Skin epidermis (tissue), 12 donors: Measurements from ENCODE around the gene ATP2C2.

Experiments used
- H3K27ac ChIP-seq, 21 experiments: fragments of 200-600 bp; sonication (generic) in 11 of 21; one replicate each; pipeline ENCODE4 v1.5.0; 2020; ENCODE audit warnings: mild to moderate bottlenecking in 3 of 21, inconsistent platforms in 2 of 21, moderate library complexity in 2 of 21
- H3K4me3 ChIP-seq, 7 experiments: fragments of 200-600 bp; sonication (generic) in 2 of 7; one replicate each; pipeline ENCODE4 v1.5.0; 2020; ENCODE audit warnings: inconsistent platforms in 2 of 7, mild to moderate bottlenecking in 2 of 7, moderate library complexity in 1 of 7

The ATP2C2 gene, protein sequence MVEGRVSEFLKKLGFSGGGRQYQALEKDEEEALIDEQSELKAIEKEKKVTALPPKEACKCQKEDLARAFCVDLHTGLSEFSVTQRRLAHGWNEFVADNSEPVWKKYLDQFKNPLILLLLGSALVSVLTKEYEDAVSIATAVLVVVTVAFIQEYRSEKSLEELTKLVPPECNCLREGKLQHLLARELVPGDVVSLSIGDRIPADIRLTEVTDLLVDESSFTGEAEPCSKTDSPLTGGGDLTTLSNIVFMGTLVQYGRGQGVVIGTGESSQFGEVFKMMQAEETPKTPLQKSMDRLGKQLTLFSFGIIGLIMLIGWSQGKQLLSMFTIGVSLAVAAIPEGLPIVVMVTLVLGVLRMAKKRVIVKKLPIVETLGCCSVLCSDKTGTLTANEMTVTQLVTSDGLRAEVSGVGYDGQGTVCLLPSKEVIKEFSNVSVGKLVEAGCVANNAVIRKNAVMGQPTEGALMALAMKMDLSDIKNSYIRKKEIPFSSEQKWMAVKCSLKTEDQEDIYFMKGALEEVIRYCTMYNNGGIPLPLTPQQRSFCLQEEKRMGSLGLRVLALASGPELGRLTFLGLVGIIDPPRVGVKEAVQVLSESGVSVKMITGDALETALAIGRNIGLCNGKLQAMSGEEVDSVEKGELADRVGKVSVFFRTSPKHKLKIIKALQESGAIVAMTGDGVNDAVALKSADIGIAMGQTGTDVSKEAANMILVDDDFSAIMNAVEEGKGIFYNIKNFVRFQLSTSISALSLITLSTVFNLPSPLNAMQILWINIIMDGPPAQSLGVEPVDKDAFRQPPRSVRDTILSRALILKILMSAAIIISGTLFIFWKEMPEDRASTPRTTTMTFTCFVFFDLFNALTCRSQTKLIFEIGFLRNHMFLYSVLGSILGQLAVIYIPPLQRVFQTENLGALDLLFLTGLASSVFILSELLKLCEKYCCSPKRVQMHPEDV

DNA sequence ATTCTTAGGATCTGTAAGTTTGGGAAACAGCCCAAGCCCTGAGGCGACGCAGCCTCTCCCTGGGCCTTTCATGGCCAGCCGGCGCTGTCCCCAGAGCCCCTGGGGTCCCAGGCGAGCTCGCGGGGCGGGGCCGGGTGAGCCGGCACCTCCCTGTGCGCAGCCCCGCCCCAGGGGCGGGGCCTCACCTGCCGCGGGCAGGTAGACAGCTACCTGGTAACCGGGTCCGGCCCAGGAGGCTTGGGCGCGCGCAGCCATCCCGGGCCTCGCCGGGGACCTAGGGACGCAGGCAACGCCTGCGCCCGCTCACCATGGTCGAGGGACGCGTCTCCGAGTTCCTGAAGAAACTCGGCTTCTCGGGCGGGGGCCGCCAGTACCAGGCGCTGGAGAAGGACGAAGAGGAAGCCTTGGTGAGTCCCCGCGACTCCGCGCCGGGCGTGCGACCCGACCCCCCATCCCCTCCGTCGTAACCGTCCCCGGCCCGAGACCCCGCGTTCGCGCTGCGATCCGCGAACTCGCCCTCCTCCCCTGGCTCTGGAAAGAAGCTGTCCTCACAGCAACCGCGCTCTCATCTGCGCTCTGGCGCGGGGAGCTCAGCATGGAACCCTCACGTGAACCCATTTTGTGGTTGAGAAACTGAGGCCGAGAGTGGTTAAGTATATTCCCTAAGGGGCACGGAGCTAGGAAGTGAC, at the start of gene ATP2C2:
Gene ATP2C2 (plus strand): TSS at position 231 of the 689 bp plus-strand sequence. CDS start 78 bp downstream, at position 309.
- H3K27ac ChIP-seq: peak within 1 kb of the TSS in 8 of 21 experiments; percentile 1 to 70 (median 43)
- peak within 1 kb of the TSS; percentile 23 to 51 (median 38) for H3K4me3 ChIP-seq

GRCh38 chr16:84319146-84319760, 49.1 kb upstream of the ATP2C2 start:
- no peak overlapping the region for H3K4me3 ChIP-seq
- H3K27ac ChIP-seq: no peak overlapping the region

DNA sequence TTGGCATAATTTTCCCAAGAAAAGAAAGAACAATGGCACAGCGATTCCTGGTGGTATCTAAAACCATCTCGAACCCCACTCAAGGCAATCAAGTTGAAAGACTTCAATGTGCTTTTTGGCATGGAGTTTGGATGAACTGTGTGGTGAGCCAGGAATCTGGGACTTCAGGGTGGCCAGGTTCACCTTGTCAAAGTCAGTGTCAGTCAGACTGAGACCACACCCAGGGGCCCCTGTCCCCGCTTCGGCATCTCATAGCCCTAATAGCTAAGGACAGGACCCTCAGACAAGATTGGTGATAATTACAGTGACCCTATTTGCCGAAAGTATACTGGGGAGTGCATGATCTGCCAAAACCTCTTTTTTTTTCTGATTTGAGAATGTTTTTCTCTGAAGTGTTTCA, 47.8 kb upstream of the ATP2C2 start:
- H3K4me3 ChIP-seq: no peak overlapping the region
- no peak overlapping the region for H3K27ac ChIP-seq

GRCh38 chr16:84321932-84322331, 46.4 kb upstream of the ATP2C2 start:
- Histone ChIP-seq H3K27ac (no peak overlapping the region), H3K4me3 (no peak overlapping the region)

GRCh38 chr16:84322749-84323148, 45.6 kb upstream of the ATP2C2 start:
- Histone ChIP-seq H3K27ac (no peak overlapping the region), H3K4me3 (no peak overlapping the region)

GRCh38 chr16:84323606-84324005, 44.7 kb upstream of the ATP2C2 start:
- no peak overlapping the region for H3K4me3 ChIP-seq
- H3K27ac ChIP-seq: no peak overlapping the region

DNA sequence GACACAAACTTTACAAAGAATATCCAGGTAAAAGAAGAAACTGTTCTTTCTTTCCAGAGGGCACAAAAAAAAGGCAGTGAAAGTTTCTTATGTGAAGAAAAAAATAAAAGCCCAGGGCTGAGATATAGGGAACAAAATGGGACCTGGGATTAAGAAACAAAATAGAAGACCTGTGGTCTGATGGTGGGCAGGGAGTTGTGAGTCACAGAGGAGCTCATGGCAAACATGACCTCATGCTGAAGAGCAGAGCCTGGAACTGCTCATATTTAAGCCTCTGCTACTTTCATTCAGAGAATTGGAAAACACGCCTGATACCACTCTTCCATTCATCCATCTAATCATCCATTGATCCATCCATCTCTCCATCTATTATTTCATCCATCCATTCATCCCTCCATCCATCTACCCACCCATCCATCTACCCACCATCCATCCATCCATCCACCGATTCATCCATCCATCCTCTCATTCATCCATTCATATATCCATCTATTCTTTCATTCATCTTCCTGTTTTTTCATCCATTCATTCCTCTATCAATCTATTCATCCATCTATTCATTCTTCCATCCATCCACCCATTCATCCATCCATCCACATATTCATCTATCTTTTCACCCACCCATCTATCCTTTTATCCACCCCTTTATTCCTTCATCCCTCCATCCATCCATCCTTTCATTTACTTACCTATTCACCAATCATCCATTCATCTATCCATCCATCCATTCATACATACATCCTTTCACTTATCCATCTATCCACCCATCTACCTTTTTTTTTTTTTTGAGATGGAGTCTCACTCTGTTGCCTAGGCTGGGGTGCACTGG, 43.7 kb upstream of the ATP2C2 start:
- Histone ChIP-seq H3K27ac (no peak overlapping the region), H3K4me3 (no peak overlapping the region)

GRCh38 chr16:84326545-84326944, 41.8 kb upstream of the ATP2C2 start:
- Histone ChIP-seq H3K27ac (no peak overlapping the region), H3K4me3 (no peak overlapping the region)

DNA sequence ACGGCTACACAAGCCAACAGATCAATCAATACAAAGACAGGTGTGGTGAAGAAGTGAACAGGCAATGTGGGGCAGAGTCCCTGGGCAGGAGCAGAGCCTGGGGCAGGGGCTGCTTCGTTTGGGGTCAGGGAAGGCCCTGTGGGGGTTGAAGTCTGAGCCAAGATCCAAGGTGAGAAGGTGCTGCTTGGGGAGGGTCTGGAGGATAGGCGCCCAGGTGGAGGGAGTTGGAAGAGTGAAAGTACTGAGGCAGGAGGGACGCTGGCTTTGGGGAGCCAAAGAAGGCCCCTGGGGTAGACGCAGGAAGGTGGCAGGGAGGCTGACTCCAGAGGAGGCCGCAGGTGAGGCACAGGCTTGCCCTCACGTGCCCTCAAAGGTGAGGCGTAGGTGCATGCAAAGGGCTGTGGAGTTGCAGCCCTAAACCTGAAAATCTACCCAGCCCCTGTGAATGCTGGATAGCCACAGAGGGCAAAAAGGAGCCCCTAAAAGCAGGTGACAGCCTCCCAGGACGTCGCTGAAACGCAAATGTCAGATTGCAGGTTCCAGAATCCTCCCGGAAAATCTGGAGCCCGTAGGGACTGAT, 40.3 kb upstream of the ATP2C2 start:
- Histone ChIP-seq H3K27ac (no peak overlapping the region), H3K4me3 (no peak overlapping the region)

DNA sequence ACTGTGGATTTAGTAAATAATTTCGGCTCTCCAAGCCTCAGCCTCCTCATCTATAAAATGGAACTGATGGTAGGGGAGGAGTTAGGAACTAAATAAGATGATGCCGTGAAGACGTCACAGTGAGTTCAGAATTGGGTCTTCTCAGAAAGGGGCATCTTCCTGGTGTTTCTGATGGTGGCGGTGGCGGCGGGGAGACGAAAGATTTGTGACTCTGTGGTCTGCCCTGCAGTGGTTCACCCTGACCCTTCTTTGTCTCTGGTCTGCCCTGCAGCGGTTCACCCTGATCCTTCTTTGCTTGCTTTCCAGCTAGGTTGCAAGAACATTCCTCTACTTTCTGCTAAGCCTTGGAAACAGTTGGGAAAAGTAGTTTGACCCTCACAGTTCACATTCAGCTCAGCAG, 39.3 kb upstream of the ATP2C2 start:
- Histone ChIP-seq H3K4me3 (no peak overlapping the region), H3K27ac (no peak overlapping the region)

GRCh38 chr16:84329843-84330684, 38.3 kb upstream of the ATP2C2 start:
- H3K4me3 ChIP-seq: no peak overlapping the region
- H3K27ac ChIP-seq: no peak overlapping the region

- peak overlapping the region in 1 of 21 experiments; percentile 6 for H3K27ac ChIP-seq
These were observed 37.7 kb upstream of the ATP2C2 start for GRCh38 chr16:84330685-84331050.

DNA sequence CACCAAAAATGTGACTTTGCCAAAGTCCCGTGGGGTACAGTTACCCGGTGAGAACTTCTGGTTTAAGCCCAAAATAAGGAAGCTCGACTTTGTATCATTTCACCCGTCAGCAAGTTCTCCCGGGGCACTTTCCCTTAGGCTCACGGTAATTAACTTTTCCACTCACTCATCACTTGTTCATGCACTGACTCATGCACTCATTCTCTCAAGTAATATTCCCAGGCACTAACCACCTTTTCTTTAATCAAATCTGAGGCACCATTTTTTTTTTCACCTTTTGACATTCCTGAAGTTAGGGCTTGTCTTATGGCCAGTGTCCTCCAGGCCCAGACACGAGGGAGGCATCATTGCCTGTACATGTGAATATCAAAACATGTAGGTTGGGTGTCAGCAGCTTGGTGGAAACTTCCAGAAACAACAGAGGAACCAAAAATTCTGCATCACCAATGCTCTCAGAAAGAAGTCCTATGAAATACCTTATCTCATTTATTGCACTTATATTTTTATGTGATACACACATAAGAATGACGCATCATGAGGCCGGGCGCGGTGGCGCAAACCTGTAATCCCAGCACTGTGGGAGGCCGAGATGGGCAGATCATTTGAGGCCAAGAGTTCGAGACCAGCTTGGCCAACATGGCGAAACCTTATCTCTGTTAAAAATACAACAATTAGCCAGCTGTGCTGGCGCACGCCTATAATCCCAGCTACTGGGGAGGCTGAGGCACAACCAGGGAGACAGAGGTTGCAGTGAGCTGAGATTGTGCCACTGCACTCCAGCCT, 36.1 kb upstream of the ATP2C2 start:
- H3K27ac ChIP-seq: no peak overlapping the region

More at GRCh38 chr16:84330685-84331050, 37.7 kb upstream of the ATP2C2 start:
- no peak overlapping the region for H3K4me3 ChIP-seq

DNA sequence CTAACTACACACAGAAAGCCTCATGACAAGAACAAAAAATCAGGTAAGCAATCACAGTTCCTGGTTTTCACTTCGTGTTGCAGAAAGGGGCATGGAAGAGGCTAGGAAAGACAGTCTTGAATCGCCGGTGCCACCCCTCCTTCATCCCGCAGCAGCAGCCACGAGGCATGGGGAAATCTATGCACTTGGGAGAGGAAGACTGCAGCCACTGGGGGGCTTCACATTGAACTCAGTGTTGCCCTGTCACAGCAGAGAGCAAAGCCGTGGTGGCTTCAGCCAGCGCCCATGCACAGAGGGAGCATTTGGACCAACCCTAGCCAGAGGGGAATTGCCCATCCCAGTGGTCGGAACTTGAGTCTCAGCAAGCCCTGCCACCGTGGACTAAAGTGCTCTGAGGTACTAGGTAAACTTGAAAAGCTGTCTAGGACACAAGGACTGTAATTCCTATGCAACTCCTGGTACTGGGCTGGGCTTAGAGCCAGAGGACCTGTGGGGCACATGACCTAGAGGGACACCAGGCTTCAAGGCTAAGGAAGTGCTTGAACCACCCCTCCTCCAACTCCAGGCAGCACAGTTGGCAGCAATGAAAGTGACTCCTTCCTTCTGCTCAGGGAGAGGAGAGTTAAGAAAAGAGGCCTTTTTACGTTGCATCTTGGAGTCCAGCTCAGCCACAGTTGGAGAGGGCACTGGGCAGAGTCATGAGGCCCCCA, 35.2 kb upstream of the ATP2C2 start:
- no peak overlapping the region for H3K4me3 ChIP-seq
- H3K27ac ChIP-seq: no peak overlapping the region

More for the DNA sequence above, 36.1 kb upstream of the ATP2C2 start:
- H3K4me3 ChIP-seq: no peak overlapping the region

DNA sequence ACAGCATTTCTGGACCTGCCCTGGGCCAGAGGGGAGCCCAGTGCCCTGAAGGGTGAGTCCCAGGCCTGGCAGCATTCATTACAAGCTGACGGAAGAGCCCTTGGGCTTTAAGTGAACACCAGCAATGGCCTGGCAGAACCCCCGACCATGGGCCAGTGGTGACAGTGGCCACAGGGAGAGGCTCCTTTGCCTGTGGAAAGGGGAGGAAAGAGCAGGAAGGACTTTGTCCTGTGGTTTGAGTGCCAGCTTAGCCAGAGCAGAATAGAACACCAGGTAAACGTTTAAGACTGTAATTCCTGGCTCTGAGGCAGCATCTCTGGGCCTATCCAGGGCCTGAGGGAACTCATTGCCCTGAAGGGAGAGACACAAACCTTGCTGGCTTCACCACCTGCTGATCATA, 34.3 kb upstream of the ATP2C2 start:
- H3K27ac ChIP-seq: no peak overlapping the region
- H3K4me3 ChIP-seq: no peak overlapping the region

DNA sequence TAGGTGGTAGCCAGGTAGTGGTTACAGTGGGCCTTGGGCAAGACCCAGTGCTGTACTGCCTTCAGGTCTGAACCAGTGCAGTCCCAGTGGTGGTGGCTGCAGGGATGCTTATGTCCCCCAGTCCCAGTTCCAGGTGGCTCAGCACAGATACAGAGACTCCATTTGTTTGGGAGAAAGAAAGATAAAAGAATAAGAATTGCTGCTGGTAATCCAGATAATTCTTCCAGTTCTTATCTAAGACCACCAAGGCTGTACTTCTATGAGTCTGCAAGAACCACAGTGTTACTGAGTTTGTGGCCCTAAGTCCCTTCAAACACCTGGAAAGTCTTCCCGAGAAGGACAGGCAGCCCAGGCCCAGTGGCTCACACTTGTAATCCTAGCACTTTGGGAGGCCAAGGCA, 33.9 kb upstream of the ATP2C2 start:
- H3K4me3 ChIP-seq: no peak overlapping the region
- H3K27ac ChIP-seq: no peak overlapping the region
